MM.1S (cell line): Measurements from ENCODE around the gene FOXRED2.
A peak's percentile ranks its signal among the peaks of the same experiment; 100 is the strongest.

Experiments used
- DNase-seq: peaks from one replicate; pipeline ENCODE4 v3.0.0-alpha.2; 2015
- H2AFZ ChIP-seq: fragments of 300-600 bp; sonication (generic); 2 replicates; pipeline ENCODE4 v1.6.0; 2016; ENCODE audit warnings: antibody characterized with exemption, low read length
- H3F3A ChIP-seq: fragments of 300-600 bp; sonication (generic); 2 replicates; pipeline ENCODE4 v1.6.1; 2016; ENCODE audit warnings: mild to moderate bottlenecking, antibody characterized with exemption, low read length, moderate library complexity, mixed read lengths; ENCODE audit not compliant: insufficient read depth
- H3K27ac ChIP-seq: fragments of 300-600 bp; sonication (generic); 2 replicates; pipeline ENCODE4 v1.5.1; 2016; ENCODE audit warnings: mild to moderate bottlenecking, low read length
- H3K27me3 ChIP-seq: fragments of 300-600 bp; sonication (generic); replicated peaks from 2 replicates; pipeline ENCODE4 v1.6.0; 2016; ENCODE audit warnings: low read length; ENCODE audit not compliant: insufficient read depth
- H3K36me3 ChIP-seq: fragments of 300-600 bp; sonication (generic); replicated peaks from 2 replicates; pipeline ENCODE4 v1.6.1; 2016; ENCODE audit warnings: mild to moderate bottlenecking, low read length, mixed read lengths; ENCODE audit not compliant: insufficient read depth
- H3K4me1 ChIP-seq: fragments of 300-600 bp; sonication (generic); 2 replicates; pipeline ENCODE4 v1.6.1; 2016; ENCODE audit warnings: low read length, mixed read lengths
- H3K4me2 ChIP-seq: fragments of 300-600 bp; sonication (generic); 2 replicates; pipeline ENCODE4 v1.6.0; 2016; ENCODE audit warnings: low read depth, low read length
- H3K4me3 ChIP-seq: fragments of 300-600 bp; sonication (generic); 2 replicates; pipeline ENCODE4 v1.5.1; 2016; ENCODE audit warnings: low read length, mixed read lengths
- H3K79me2 ChIP-seq: fragments of 300-600 bp; sonication (generic); 2 replicates; pipeline ENCODE4 v1.6.1; 2016; ENCODE audit warnings: mixed run types, low read length, mixed read lengths
- H3K9ac ChIP-seq: fragments of 300-600 bp; sonication (generic); 2 replicates; pipeline ENCODE4 v1.6.1; 2016; ENCODE audit warnings: low read length, mixed read lengths
- H3K9me2 ChIP-seq: fragments of 300-600 bp; sonication (generic); replicated peaks from 2 replicates; pipeline ENCODE4 v1.6.1; 2016; ENCODE audit warnings: mild to moderate bottlenecking, low read length, mixed read lengths; ENCODE audit not compliant: insufficient read depth
- H3K9me3 ChIP-seq: fragments of 300-600 bp; sonication (generic); replicated peaks from 2 replicates; pipeline ENCODE4 v1.6.1; 2016; ENCODE audit warnings: mild to moderate bottlenecking, low read length, mixed read lengths; ENCODE audit not compliant: insufficient read depth
- H4K20me1 ChIP-seq: fragments of 300-600 bp; sonication (generic); 2 replicates; pipeline ENCODE4 v1.6.1; 2016; ENCODE audit warnings: mild to moderate bottlenecking, low read length, moderate library complexity, mixed read lengths; ENCODE audit not compliant: insufficient read depth
- EZH2 ChIP-seq: fragments of 300-600 bp; sonication (generic); optimal IDR thresholded peaks from 2 replicates; pipeline ENCODE3; 2017; ENCODE audit warnings: low read depth, mild to moderate bottlenecking, antibody characterized with exemption, low read length, mixed read lengths
- EZH2phosphoT487 ChIP-seq: fragments of 300-600 bp; sonication (generic); IDR thresholded peaks from 2 replicates; pipeline ENCODE4 v1.6.1; 2018; ENCODE audit warnings: antibody characterized with exemption, low read length
- TF ChIP-seq, protein P1 (sequence below): fragments of 300-600 bp; sonication (generic); IDR thresholded peaks from 2 replicates; pipeline ENCODE4 v1.5.1; 2016; ENCODE audit warnings: antibody characterized with exemption, low read length, mixed read lengths

FOXRED2 gene

DNA sequence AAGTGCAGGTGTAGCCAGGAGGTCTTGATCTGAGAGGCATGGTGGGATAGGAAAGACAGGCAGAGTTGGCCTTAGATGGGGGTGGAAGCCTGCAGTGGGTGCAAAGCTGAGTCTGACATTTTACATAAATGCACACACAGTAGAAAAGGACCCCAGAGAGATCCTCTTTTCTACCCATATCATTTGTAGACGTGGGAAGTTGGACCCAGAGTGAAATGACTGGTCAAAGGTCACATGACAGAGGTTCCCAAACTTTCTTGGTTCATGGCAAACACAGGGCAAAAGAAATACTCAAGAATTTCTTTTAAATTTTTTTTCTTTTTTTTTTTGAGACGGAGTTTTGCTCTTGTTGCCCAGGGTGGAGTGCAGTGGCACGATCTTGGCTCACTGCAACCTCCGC lies 6.2 kb upstream of the FOXRED2 start:
- no peak overlapping the region for H3K9ac ChIP-seq
- H3K27ac ChIP-seq: no peak overlapping the region
- H3K4me1 ChIP-seq: no peaks in the 10 kb centered on the region
- peaks cover 14% of the 10 kb centered on the region for H3K79me2 ChIP-seq
- no peaks in the 10 kb centered on the region for H3K9me3 ChIP-seq
- TF ChIP-seq, protein P1, sequence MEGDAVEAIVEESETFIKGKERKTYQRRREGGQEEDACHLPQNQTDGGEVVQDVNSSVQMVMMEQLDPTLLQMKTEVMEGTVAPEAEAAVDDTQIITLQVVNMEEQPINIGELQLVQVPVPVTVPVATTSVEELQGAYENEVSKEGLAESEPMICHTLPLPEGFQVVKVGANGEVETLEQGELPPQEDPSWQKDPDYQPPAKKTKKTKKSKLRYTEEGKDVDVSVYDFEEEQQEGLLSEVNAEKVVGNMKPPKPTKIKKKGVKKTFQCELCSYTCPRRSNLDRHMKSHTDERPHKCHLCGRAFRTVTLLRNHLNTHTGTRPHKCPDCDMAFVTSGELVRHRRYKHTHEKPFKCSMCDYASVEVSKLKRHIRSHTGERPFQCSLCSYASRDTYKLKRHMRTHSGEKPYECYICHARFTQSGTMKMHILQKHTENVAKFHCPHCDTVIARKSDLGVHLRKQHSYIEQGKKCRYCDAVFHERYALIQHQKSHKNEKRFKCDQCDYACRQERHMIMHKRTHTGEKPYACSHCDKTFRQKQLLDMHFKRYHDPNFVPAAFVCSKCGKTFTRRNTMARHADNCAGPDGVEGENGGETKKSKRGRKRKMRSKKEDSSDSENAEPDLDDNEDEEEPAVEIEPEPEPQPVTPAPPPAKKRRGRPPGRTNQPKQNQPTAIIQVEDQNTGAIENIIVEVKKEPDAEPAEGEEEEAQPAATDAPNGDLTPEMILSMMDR: no peak
- TF ChIP-seq EZH2 (no peak), EZH2phosphoT487 (no peak)
- no peaks in the 10 kb centered on the region for H3K27me3 ChIP-seq
- peaks cover 52% of the 10 kb centered on the region for H3K36me3 ChIP-seq
- no peaks in the 10 kb centered on the region for H3K9me2 ChIP-seq
- peaks cover 46% of the 10 kb centered on the region for H3F3A ChIP-seq
- no peak for DNase-seq
- no peak overlapping the region for H3K4me2 ChIP-seq
- H2AFZ ChIP-seq: no peak overlapping the region
- no peak overlapping the region for H3K4me3 ChIP-seq
- H4K20me1 ChIP-seq: no peaks in the 10 kb centered on the region

- peaks cover 46% of the 10 kb centered on the region for H3F3A ChIP-seq
- no peak overlapping the region for H3K9ac ChIP-seq
- H3K4me1 ChIP-seq: peaks cover 3% of the 10 kb centered on the region
- H3K36me3 ChIP-seq: peaks cover 50% of the 10 kb centered on the region
- no peak for DNase-seq
- H3K4me2 ChIP-seq: no peak overlapping the region
- TF ChIP-seq, protein P1: no peak
- no peak for TF ChIP-seq EZH2phosphoT487
- no peak for TF ChIP-seq EZH2
- no peaks in the 10 kb centered on the region for H3K9me3 ChIP-seq
- no peaks in the 10 kb centered on the region for H3K9me2 ChIP-seq
- H3K4me3 ChIP-seq: no peak overlapping the region
- H3K27me3 ChIP-seq: no peaks in the 10 kb centered on the region
- H3K27ac ChIP-seq: no peak overlapping the region
- H4K20me1 ChIP-seq: no peaks in the 10 kb centered on the region
- H2AFZ ChIP-seq: no peak overlapping the region
- peaks cover 10% of the 10 kb centered on the region for H3K79me2 ChIP-seq
These were observed 5.5 kb upstream of the FOXRED2 start for GRCh38 chr22:36512333-36512732.

DNA sequence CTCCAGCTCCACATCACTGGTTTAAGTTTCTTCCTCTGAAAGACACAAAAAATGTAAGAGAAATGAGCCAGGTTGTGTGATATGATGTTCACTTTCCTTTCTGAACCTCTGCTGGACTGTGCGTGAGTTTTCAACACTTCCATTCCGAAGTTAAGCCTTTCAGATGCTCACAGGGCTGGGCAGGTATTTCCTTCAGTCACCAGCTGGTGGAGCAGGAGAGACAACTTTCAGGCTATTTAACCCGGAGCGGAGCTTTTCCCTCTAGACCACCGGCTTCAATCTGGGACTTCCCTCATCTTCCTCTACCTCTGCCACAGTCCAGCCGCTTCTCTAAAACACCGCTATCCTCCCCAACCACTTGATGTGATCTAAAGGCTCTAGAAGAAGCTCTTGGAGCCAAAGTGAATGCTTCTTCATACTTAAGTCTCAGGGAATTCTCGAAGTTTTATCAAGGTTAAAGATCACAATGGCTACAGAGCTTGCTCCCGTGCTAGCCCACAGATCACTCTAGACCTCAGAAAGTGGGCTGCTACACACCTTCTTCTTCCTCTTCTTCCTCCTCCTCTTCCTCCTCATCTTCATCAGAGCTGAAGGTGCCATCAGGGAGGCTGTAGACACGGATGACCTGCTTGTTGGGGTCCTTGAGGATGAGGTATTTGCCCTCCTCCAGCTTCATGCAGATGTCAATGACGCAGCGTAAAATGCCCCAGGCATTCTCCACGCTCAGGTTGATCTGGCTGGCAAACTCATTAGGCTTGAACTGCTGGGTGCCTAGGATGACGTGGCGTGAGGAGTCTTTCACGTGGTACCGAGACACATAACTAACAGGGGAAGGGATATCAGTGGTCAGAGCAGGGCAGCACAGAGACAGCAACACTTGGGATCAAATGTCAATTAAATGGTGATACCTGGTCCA lies 4.4 kb upstream of the FOXRED2 start:
- H3K4me3 ChIP-seq: no peak overlapping the region
- no peak for DNase-seq

More for the DNA sequence above, 4.4 kb upstream of the FOXRED2 start:
- H3K36me3 ChIP-seq: peaks cover 39% of the 10 kb centered on the region
- H3K27me3 ChIP-seq: no peaks in the 10 kb centered on the region
- no peak overlapping the region for H3K4me2 ChIP-seq
- H3K9me3 ChIP-seq: no peaks in the 10 kb centered on the region
- H4K20me1 ChIP-seq: no peaks in the 10 kb centered on the region
- H3K79me2 ChIP-seq: peaks cover 4% of the 10 kb centered on the region
- no peaks in the 10 kb centered on the region for H3K9me2 ChIP-seq
- TF ChIP-seq EZH2phosphoT487: no peak
- TF ChIP-seq, protein P1: peak; percentile 47
- H3K9ac ChIP-seq: no peak overlapping the region
- no peak overlapping the region for H3K27ac ChIP-seq
- peaks cover 10% of the 10 kb centered on the region for H3K4me1 ChIP-seq
- peaks cover 53% of the 10 kb centered on the region for H3F3A ChIP-seq
- H2AFZ ChIP-seq: no peak overlapping the region
